ENCODE results near the gene PPFIA1.
"Not testable (repeated sequence)": the region's sequence is repeated elsewhere in the genome, so short reads cannot be mapped to it uniquely, and the experiment has no call there.

PPFIA1 gene

GRCh38 chr11:70251659-70252321, 18.7 kb upstream of the PPFIA1 start:
- no peak for DNase-seq (ENCODE audit: low read depth)

- no peak for DNase-seq (ENCODE audit: low read depth)
These were observed 17.6 kb upstream of the PPFIA1 start for GRCh38 chr11:70252844-70253243.

GRCh38 chr11:70255477-70256116, 14.9 kb upstream of the PPFIA1 start:
- no peak for DNase-seq (ENCODE audit: low read depth)

GRCh38 chr11:70259077-70259476, 11.4 kb upstream of the PPFIA1 start:
- DNase-seq (ENCODE audit: low read depth): not testable (repeated sequence)

GRCh38 chr11:70262951-70263350, 7.5 kb upstream of the PPFIA1 start:
- no peak for DNase-seq (ENCODE audit: low read depth)

- DNase-seq (ENCODE audit: low read depth): no peak
These were observed 7.1 kb upstream of the PPFIA1 start for GRCh38 chr11:70263363-70263762.

- DNase-seq (ENCODE audit: low read depth): no peak
These were observed 5.1 kb upstream of the PPFIA1 start for GRCh38 chr11:70265341-70265740.

GRCh38 chr11:70267405-70267950, 3.0 kb upstream of the PPFIA1 start:
- DNase-seq (ENCODE audit: low read depth): no peak

GRCh38 chr11:70268526-70268925, 2.0 kb upstream of the PPFIA1 start:
- no peak for DNase-seq (ENCODE audit: low read depth)

- peak; percentile 9 for DNase-seq (ENCODE audit: low read depth)
These were observed 573 bp downstream of the PPFIA1 start for GRCh38 chr11:70270877-70271648.

- no peak for DNase-seq (ENCODE audit: low read depth)
These were observed 1.1 kb downstream of the PPFIA1 start for GRCh38 chr11:70271649-70271953.

GRCh38 chr11:70272009-70272408, 1.5 kb downstream of the PPFIA1 start:
- no peak for DNase-seq (ENCODE audit: low read depth)

- no peak for DNase-seq (ENCODE audit: low read depth)
These were observed 8.5 kb downstream of the PPFIA1 start for GRCh38 chr11:70278994-70279393.

- no peak for DNase-seq (ENCODE audit: low read depth)
These were observed 10.7 kb downstream of the PPFIA1 start for GRCh38 chr11:70281156-70281609.

GRCh38 chr11:70282012-70282411, 11.5 kb downstream of the PPFIA1 start:
- no peak for DNase-seq (ENCODE audit: low read depth)

- DNase-seq (ENCODE audit: low read depth): no peak
These were observed 18.2 kb downstream of the PPFIA1 start for GRCh38 chr11:70288721-70289120.

- no peak for DNase-seq (ENCODE audit: low read depth)
These were observed 19.1 kb downstream of the PPFIA1 start for GRCh38 chr11:70289582-70289981.

GRCh38 chr11:70290361-70291065, 20.0 kb downstream of the PPFIA1 start:
- DNase-seq (ENCODE audit: low read depth): no peak

GRCh38 chr11:70292166-70292565, 21.7 kb downstream of the PPFIA1 start:
- no peak for DNase-seq (ENCODE audit: low read depth)

GRCh38 chr11:70292863-70293262, 22.4 kb downstream of the PPFIA1 start:
- no peak for DNase-seq (ENCODE audit: low read depth)

- not testable (repeated sequence) for DNase-seq (ENCODE audit: low read depth)
These were observed 24.7 kb downstream of the PPFIA1 start for GRCh38 chr11:70295166-70295565.

- DNase-seq (ENCODE audit: low read depth): no peak
These were observed 26.2 kb downstream of the PPFIA1 start for GRCh38 chr11:70296681-70297080.
